Left ventricle myocardium superior (tissue), 1 donor: ENCODE measurements around the gene HGS. TPM values are rescaled to one million over a fixed set of nuclear protein-coding genes. Genes with fewer than 3 reads are reported as not detected.
A peak's percentile ranks its signal among the peaks of the same experiment; 100 is the strongest.

Source experiments
- ATAC-seq: fragments of 200-7000 bp; cut with Tn5 transposase; one replicate; pipeline ENCODE4 v1.9.1; 2020; ENCODE audit warnings: mild to moderate bottlenecking, moderate library complexity
- DNase-seq: peaks from one replicate; pipeline ENCODE4 v3.0.0-alpha.2; 2020
- intact Hi-C: fragments of 100-400 bp; cut with micrococcal nuclease; formaldehyde crosslinking; loops from one replicate; pipeline ENCODE4 v1.11.0; 2022
- long read RNA-seq: library from polyadenylated mRNA; unstranded; transcript quantifications from one replicate; pipeline ENCODE4 v2.0.0, GENCODE V29; 2021
- total RNA-seq: library from RNA; stranded (reverse); fragmentation: NEBNext Ultra II Directional; extraction: Animal tissue kit (Norgen Biotek cat#: 25700); gene quantifications from one replicate; pipeline ENCODE4 v1.2.1, GENCODE V29; 2021
- donor health status: DM: no; HTN: yes; CAD: no; lungs with severe emphysema.

The HGS gene, protein sequence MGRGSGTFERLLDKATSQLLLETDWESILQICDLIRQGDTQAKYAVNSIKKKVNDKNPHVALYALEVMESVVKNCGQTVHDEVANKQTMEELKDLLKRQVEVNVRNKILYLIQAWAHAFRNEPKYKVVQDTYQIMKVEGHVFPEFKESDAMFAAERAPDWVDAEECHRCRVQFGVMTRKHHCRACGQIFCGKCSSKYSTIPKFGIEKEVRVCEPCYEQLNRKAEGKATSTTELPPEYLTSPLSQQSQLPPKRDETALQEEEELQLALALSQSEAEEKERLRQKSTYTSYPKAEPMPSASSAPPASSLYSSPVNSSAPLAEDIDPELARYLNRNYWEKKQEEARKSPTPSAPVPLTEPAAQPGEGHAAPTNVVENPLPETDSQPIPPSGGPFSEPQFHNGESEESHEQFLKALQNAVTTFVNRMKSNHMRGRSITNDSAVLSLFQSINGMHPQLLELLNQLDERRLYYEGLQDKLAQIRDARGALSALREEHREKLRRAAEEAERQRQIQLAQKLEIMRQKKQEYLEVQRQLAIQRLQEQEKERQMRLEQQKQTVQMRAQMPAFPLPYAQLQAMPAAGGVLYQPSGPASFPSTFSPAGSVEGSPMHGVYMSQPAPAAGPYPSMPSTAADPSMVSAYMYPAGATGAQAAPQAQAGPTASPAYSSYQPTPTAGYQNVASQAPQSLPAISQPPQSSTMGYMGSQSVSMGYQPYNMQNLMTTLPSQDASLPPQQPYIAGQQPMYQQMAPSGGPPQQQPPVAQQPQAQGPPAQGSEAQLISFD
- 42.1 TPM for total RNA-seq
- long read RNA-seq, transcript HGS-201 (22 exons, 2,970 nt), result major isoform, 36 of 73 reads
- long read RNA-seq, partial matches to known transcripts, result 26 of 73 reads
- long read RNA-seq, other reads (novel, unspliced or antisense), result 10 of 73 reads

DNA sequence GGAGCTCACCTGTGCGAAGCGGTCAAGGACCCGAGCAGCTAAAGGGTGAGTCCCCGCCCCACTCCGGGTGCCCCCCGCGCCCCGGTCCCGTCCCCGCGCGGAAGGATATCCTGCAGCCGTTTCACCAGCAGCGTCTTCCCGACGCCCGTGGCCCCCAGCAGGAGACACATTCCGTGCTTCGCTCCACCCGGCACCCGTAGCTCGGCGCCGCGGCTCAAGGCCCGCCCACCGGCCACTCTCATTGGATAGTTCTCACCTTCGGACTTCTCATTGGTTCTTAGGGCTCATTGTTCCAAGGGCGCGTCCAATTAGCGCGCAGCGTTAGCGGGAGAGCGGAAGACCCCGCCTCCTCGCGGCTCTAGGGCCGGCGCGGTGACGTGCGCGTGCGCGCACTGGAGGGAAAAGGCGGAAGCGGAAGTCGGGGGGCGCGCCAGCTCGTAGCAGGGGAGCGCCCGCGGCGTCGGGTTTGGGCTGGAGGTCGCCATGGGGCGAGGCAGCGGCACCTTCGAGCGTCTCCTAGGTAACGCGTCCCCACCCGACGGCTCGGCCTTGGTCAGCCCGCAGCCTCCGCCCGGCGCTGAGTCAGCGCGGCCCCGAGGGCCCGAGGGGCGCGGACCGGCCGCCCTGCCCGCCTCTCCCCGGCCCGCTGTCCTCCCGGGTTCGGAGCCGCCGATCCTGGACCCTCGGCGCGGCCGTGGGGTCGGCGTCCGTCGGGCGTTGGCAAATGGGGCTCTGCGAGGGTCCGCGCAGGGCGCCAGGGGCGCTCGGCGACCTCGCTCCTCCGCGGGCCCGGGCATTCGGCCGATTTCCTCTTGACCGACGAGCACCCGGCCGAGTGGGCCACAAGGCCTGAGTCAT is at the start of gene HGS, which contains the start of gene ARL16:
Gene HGS, plus strand, starts transcription at position 428 of the 858 bp plus-strand sequence. Its CDS starts 56 bp downstream, at position 484.
Gene ARL16, minus strand, starts transcription at position 214 of the 858 bp plus-strand sequence. Its CDS starts 44 bp downstream, at position 170.
- DNase-seq (peak; percentile 99), ATAC-seq (peak; percentile 99)
- intact Hi-C loops, result no loop called here

DNA sequence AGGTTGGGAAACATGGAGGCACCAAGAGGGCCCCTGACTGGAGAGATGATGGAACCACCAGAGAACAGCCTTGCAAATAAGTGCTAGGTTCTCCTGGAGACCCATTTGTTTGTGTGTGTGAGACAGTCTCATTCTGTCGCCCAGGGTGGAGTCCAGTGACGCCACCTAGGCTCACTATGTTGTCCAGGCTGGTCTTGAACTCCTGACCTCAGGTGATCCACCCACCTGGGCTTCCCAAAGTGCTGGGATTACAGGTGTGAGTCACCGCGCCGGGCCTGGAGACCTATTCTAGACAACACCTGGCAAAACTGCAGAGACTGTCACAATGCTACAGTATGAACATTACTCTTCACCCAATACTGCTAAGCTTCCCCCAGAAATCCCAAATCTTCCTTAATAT is 48.4 kb upstream of the HGS start:
- intact Hi-C loops, result no loop called here
- no peak for ATAC-seq
- no peak for DNase-seq

DNA sequence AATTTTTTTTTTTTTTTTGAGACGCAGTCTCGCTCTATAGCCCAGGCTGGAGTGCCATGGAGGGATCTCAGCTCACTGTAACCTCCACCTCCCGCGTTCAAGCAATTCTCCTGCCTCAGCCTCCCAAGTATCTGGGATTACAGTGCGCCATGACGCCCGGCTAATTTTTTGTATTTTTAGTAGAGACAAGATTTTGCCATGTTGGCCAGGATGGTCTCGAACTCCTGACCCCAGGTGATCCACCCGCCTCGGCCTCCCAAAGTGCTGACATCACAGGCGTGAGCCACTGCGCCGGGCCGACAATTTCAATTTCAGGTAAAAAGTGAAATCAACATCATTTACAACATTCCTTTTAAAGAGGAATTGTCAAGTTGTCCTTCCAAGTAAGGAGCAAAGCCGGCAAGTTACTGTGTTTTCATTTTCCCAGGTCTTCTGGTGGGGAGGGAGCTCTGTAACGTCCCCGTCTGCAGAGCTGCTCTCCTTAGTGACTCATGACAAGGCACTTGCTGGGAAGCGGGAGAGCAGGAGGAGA is 47.8 kb upstream of the HGS start:
- DNase-seq, result no peak
- ATAC-seq, result no peak
- intact Hi-C loops, result no loop called here

DNA sequence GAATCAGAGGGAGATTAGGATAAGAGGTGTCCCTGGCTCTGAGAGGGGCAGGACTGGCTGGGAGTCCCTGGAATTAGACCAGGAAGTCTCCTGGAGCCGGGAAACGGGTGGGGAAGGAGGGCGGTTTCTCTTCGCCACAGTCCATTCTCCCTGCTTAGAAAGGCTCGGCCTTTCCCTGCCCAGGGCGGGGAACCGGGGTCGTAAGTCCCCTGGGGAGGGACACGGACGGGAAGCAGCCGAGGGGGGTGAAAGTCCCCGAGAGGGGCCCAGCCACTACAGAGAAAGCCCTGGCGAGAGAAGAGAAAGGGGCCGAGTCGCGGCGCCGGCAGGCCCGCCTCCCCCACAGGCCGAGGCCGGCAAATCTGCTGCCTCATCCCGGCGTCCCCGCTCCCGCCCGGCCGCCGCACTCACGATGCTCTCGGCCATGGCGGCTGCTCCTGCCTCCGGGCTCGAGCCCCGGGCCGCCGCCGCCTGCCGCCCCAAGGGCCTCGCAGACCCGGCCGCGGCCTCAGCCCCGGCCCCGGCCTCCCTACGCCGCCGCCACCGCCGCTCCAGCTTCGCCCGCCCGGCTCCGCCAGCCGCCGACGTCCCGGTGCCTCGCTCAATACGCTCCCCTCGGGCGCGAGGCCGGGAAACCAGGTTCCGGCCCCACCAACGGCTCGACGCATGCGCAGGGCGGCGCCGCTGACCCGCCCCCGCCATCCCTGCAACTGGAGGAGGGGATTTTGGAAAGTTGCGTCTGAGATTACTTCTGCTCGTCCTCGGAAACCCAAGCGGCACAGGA is 47.1 kb upstream of the HGS start, which contains the start of the genes NPLOC4 and TSPAN10:
Gene NPLOC4, minus strand, starts transcription at position 608 of the 784 bp plus-strand sequence. Its CDS starts 182 bp downstream, at position 426.
Gene TSPAN10, plus strand, starts transcription at position 692 of the 784 bp plus-strand sequence. CDS start 5,217 bp downstream, outside the sequence.
- intact Hi-C loops, result no loop called here
- DNase-seq (peak; percentile 93), ATAC-seq (peak; percentile 91)

DNA sequence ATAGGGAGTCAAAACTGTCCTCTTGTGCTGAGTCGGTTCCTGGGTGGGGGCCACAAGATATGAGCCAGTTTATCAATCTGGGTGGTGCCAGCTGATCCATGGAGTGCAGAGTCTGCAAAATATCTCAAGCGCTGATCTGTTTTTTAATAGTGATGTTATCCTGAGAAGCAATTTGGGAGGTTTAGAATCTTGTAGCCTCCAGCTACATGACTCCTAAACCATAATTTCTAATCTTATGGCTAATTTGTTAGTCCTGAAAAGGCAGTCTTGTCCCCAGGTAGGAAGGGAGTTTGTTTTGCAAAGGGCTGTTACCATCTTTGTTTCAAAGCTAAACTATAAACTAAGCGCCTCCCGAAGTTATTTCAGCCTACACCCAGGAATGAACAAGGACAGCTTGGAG is 45.1 kb upstream of the HGS start:
- DNase-seq (no peak), ATAC-seq (no peak)
- intact Hi-C loops, result no loop called here

DNA sequence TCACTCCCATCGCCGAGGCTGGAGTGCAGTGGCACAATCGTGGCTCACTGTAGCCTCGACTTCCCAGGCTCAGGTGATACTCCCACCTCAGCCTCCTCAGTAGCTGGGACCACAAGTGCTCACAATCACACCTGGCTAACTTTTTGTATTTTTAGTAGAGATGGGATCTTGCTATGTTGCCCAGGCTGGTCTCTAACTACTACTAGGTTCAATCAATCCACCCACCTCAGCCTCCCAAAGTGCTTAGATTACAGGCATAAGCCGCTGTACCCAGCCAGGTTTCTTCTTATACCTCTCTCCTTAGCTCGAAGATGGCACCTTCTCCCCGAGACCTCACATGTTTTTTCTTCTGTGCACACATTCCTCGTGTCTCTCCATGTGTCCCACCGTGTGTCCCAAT is 43.8 kb upstream of the HGS start:
- intact Hi-C loops, result no loop called here
- DNase-seq (no peak), ATAC-seq (no peak)

DNA sequence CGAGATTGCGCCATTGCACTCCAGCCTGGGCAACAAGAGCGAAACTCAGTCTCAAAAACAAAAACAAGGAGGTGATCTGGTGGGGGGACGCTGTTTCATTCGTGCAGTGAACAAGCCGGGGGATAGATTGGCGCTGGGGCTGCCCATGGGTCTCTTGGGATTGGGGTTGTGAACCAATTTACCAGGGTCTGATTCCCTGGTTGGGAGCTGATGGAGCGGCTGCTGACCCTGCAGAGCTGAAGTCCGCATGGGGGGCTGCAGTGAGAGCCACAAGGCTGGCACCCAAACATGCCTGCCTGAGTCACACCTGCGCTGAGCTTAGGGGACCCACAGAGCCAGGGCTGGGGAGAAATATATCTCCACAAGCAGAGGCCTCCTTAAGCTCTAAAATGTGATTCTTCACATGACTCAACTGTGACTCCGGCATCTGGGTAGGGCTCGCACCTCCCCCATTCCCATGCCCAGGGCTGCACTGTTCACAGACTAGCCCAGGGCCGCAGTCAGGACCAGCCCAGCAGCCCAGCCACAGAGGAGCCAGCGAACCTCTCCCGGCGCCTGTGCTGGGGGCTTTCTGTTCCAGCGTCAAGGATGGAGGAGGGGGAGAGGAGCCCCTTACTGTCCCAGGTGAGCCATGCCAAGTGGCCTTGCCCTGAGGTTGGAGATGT is 41.9 kb upstream of the HGS start:
- no peak for DNase-seq
- ATAC-seq, result no peak
- intact Hi-C loops, result no loop called here

DNA sequence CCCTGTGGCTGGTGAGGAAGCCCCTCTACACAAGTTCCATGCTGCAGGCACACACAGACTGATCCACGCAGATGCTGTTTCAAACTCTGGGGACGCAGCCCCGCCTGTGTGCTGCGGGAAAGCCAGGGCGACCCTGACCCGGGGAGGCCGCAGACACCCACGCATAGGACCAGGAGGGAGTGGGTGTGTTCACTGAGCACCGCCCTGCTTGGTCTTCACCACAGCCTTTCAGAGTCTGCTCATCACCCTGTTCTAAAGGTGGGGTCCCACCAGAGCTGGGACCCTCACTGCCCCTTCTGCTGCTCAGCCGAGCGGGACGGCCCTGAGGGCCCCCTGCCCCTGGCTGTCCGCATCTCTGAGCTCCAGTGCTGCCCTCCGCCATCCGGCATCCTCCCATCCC is 39.3 kb upstream of the HGS start:
- DNase-seq (no peak), ATAC-seq (no peak)
- intact Hi-C loops, result no loop called here

DNA sequence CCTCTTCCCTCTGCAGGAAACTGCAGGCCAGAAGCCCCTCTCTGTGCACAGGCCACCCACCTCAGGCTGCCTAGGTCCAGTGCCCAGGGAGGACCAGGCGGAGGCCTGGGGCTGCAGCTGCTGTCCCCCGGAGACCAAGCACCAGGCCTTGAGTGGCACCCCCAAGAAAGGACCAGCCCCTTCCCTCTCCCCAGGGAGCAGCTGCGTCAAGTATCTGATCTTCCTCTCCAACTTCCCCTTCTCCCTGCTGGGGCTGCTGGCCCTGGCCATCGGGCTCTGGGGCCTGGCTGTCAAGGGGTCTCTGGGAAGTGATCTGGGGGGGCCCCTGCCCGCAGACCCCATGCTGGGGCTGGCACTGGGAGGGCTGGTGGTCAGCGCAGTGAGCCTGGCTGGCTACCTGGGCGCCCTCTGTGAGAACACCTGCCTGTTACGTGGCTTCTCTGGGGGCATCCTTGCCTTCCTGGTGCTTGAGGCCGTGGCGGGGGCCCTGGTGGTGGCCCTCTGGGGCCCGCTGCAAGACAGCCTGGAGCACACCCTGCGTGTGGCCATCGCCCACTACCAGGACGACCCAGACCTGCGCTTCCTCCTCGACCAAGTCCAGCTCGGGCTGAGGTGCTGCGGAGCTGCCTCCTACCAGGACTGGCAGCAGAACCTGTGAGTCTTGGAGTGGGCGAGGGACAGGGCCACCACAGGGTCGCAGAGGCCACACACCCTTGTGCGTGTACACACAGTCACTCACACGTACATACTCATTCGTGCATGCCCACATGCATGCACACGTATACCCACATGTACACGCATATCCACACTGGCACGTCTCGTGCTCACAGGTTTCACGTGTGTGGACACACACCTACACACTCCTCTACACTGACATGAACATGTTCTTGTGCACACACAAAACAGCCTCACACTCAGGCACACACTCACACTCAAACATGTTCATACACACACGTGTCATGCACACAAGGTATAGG is 38.5 kb upstream of the HGS start:
- ATAC-seq (no peak), DNase-seq (no peak)
- intact Hi-C loops, result no loop called here

DNA sequence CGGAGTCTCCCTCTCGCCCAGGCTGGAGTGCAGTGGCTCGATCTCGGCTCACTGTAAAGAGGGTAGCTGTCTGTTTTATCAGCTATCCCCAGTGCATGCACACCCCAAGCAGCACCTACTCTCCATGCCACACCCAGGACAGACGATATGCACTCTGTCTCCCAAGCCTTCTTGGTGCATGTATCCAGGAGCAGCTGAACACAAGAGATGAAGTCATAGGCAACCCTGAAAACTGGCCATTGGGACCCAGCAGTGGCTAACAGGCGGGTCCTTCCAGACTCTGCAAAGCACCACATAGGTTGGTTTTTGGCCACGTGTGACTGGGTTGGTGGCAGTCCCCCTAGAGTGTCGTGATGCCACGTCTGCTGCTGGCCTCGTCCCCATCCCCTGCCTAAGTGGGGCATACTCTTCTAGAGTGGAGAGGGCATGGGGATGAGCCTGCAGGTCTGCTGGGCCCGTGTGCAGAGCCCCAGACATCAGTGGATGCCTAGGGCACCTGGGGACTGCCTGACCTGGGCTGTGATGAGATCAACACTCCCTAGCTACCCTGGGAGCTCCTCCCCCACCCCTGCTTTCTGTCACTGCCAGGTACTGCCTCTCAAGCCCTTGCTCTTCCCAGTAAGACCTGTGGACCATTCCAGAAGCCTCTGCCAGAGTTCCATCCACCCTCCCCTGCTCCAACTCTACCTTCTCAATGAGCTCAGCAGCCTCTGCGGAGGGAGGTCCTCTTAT is 36.8 kb upstream of the HGS start:
- intact Hi-C loops, result no loop called here
- ATAC-seq, result no peak
- DNase-seq, result no peak

DNA sequence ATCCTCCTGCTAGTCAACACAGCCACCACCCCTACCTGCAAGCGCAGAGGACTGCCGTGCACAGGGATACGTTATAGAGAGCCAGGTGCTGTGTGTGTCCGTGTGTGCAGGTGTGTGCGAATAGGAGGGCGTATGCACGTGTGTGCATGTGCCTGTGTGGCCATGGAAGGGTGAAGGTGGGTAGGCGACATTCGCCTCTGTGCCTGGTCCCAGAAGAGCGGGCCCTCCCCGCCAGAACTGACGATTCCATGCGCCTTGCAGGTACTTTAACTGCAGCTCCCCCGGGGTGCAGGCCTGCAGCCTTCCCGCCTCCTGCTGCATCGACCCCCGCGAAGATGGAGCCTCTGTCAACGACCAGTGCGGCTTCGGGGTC is 36.2 kb upstream of the HGS start:
- ATAC-seq, result no peak
- no peak for DNase-seq
- intact Hi-C loops, result no loop called here

DNA sequence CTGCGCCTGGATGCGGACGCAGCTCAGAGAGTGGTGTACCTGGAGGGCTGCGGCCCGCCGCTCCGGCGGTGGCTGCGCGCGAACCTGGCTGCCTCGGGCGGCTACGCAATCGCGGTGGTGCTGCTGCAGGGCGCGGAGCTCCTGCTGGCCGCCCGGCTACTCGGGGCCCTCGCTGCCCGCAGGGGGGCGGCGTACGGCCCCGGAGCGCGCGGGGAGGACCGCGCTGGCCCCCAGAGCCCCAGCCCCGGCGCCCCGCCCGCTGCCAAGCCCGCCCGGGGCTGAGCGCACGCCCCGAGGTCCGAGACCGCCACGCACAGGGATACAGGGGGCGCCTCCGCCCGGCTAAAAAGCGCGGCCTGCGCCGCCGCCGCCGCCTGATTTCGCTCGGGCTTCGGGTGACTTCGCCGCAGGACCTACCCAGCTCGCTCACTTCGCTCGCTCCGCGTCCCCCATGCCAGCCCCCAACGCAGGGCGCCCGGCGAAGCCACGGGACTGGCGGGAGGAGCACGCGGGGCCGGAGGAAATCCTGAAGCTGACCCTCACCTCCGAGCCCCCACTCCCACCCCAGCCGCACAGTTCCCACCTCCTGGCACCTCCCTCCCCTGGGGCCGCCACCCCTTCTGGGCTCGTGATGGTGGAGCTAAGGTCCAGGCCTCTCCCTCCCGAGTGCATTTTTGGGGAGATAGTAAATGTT is 35.7 kb upstream of the HGS start:
- DNase-seq, result no peak
- intact Hi-C loops, result no loop called here
- no peak for ATAC-seq

DNA sequence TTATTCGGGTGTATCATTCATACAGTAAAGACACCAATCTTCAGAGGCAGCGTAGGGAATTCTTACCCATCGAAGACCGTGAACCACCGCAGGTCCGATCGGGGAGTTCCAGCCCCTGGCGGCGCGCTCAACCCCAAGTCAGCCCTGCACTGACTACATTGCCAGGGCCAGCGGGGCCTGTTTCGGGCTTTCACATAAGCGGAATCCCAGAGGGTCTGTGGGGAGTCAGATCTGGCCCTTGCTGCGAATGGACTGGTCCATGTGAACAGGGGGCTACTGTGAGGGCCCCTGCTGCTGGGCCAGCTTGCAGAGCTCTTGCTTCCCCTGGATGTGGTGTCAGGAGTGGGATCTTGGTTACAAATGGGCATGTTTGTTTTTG is 35.1 kb upstream of the HGS start:
- intact Hi-C loops, result no loop called here
- ATAC-seq, result no peak
- DNase-seq, result no peak

DNA sequence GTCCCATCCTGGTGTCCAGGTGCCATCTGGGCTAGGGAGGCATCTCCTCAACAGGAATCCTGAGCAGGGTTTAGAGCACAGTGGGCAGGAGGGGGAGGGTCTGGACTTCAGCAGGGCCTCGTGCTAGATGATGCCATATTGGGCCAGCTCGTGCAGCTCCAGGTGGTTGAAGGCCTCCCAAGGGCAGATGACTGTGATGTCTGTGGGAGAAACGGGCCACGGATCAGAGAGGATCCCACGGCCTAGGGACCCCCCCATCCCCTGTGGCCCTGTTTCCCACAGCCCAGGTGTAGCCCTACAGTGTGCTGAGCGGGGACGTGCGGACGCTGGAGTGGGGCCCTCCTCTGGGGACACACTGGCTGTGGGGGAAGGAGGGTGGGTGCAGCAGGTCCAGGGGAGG is 32.9 kb upstream of the HGS start:
- ATAC-seq (no peak), DNase-seq (no peak)
- intact Hi-C loops, result no loop called here

DNA sequence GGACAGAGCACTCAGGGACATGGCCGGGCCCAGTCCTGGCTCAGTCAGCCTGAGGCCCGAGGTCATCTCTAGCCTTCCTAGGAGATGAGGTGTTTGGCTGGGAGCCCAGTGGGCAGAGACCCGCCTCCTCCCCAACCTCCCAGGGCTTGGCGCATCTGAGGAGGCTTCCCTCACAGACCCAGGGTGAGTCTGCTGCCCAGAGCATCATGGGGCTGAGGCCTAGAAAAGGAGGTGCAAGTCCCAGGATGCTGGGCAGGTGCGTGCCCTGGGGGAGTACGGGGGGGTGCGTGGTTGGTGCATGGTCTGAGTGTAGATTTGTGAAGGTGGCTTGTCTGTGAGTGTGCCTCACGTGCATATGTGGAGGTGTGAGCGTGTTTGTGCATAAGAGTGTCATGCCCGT is 32.1 kb upstream of the HGS start:
- intact Hi-C loops, result no loop called here
- ATAC-seq, result no peak

More for the DNA sequence above, 32.1 kb upstream of the HGS start:
- DNase-seq, result no peak
